Gastrocnemius medialis (tissue), 4 donors: ENCODE measurements around the gene VAC14.

Source experiments
- CTCF ChIP-seq, 5 experiments: fragments of 450-650 bp in 3 of 5; fragments of 200-600 bp in 2 of 5; sonication (generic) in 2 of 5; IDR thresholded peaks in 4 of 5; conservative IDR thresholded peaks in 1 of 5; 1 replicate in 4 of 5; 2 replicates in 1 of 5; pipeline ENCODE4 v1.5.1; 2016 to 2019; ENCODE audit warnings: antibody characterized with exemption in 5 of 5, mild to moderate bottlenecking in 3 of 5, moderate library complexity in 3 of 5
- POLR2A ChIP-seq, 2 donors: fragments of 450-650 bp; IDR thresholded peaks; one replicate each; pipeline ENCODE4 v1.6.1; 2017; ENCODE audit warnings: antibody characterized with exemption in 2 of 2, mild to moderate bottlenecking in 2 of 2, moderate library complexity in 2 of 2

GRCh38 chr16:70683146-70683944 lies 117.6 kb downstream of the VAC14 start:
- TF ChIP-seq POLR2A (IDR thresholded peaks at IDR 0.05) (no peak), CTCF (IDR thresholded peaks at IDR 0.05 in 4 of 5, conservative IDR thresholded peaks at IDR 0.05 in 1 of 5) (no peak)
